KMS-11 (cell line): Measurements from ENCODE around the gene FAM83G.

Source experiments
- H2AFZ ChIP-seq: fragments of 200-600 bp; sonication (generic); 2 replicates; pipeline ENCODE4 v1.6.1; 2016; ENCODE audit warnings: antibody characterized with exemption, mixed run types, low read depth
- H3K27ac ChIP-seq: fragments of 200-600 bp; sonication (generic); 2 replicates; pipeline ENCODE4 v1.6.1; 2016; ENCODE audit warnings: mild to moderate bottlenecking, mixed run types
- H3K27me3 ChIP-seq: fragments of 200-600 bp; sonication (generic); 2 replicates; pipeline ENCODE4 v1.6.1; 2017; ENCODE audit warnings: mild to moderate bottlenecking, low read depth, mixed run types, moderate library complexity; ENCODE audit not compliant: insufficient read depth
- H3K36me3 ChIP-seq: fragments of 200-600 bp; sonication (generic); 2 replicates; pipeline ENCODE4 v1.6.1; 2017; ENCODE audit warnings: mild to moderate bottlenecking, mixed run types; ENCODE audit not compliant: insufficient read depth
- H3K4me1 ChIP-seq: fragments of 200-600 bp; sonication (generic); 2 replicates; pipeline ENCODE4 v1.6.1; 2016; ENCODE audit warnings: mild to moderate bottlenecking, low read depth, mixed run types; ENCODE audit not compliant: poor library complexity, severe bottlenecking
- H3K4me2 ChIP-seq: fragments of 200-600 bp; sonication (generic); 2 replicates; pipeline ENCODE4 v1.7.0; 2016; ENCODE audit warnings: mild to moderate bottlenecking, mixed run types
- H3K4me3 ChIP-seq: fragments of 200-600 bp; sonication (generic); IDR thresholded peaks from 2 replicates; pipeline ENCODE4 v1.6.1; 2017; ENCODE audit warnings: low read depth, low read length, mixed read lengths; ENCODE audit not compliant: insufficient read depth
- H3K79me2 ChIP-seq: fragments of 200-600 bp; sonication (generic); 2 replicates; pipeline ENCODE4 v1.6.1; 2016; ENCODE audit warnings: low read depth, mixed run types; ENCODE audit not compliant: insufficient read depth
- H3K9ac ChIP-seq: fragments of 200-600 bp; sonication (generic); 2 replicates; pipeline ENCODE4 v1.6.1; 2016; ENCODE audit warnings: mild to moderate bottlenecking, mixed run types
- H4K20me1 ChIP-seq: fragments of 200-600 bp; sonication (generic); 2 replicates; pipeline ENCODE4 v1.6.1; 2016; ENCODE audit warnings: mild to moderate bottlenecking, mixed run types; ENCODE audit not compliant: insufficient read depth
- TF ChIP-seq, protein P1 (sequence below): fragments of 200-600 bp; sonication (generic); conservative IDR thresholded peaks from 2 replicates; pipeline ENCODE4 v1.6.1; 2017; ENCODE audit warnings: low read depth, mild to moderate bottlenecking, antibody characterized with exemption, low read length, moderate library complexity, mixed read lengths

The FAM83G gene

DNA sequence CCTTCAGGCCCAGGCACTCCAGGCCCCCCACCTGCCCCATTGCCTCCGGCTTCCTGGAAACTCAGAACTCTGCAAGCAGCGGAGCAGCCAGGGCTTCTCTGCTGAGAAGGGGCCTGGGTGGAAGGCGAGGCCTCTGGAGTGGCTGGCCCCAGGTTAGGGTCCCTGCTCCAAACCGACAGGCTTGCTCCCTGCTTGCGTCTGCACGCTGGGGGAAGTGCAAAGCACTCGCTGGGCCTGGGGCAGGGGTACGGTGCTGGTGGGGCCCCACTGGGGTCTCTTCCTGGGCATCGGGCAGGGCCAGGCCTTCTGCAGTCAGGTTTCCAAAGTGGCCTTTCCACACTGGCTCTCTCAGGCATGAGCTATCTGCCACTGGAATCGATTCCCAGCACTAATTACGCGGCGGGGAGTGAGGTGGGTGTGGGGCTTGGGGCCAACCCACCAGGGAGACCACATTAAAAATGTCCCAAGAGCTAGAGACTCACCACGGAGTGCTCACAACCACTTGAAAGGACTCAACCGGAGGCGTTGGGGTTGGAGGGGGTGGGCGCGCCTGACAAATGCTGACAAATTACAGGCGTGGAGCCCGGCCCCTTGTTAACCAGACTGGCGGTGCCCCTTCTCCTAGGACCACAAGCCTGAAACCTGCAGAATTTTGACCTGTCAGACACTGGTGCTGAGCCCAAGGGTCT lies 17.9 kb downstream of the FAM83G start:
- H4K20me1 ChIP-seq = no peaks in the 10 kb centered on the region
- no peaks in the 10 kb centered on the region for H3K27me3 ChIP-seq
- TF ChIP-seq, protein P1, sequence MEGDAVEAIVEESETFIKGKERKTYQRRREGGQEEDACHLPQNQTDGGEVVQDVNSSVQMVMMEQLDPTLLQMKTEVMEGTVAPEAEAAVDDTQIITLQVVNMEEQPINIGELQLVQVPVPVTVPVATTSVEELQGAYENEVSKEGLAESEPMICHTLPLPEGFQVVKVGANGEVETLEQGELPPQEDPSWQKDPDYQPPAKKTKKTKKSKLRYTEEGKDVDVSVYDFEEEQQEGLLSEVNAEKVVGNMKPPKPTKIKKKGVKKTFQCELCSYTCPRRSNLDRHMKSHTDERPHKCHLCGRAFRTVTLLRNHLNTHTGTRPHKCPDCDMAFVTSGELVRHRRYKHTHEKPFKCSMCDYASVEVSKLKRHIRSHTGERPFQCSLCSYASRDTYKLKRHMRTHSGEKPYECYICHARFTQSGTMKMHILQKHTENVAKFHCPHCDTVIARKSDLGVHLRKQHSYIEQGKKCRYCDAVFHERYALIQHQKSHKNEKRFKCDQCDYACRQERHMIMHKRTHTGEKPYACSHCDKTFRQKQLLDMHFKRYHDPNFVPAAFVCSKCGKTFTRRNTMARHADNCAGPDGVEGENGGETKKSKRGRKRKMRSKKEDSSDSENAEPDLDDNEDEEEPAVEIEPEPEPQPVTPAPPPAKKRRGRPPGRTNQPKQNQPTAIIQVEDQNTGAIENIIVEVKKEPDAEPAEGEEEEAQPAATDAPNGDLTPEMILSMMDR = no peak
- H3K9ac ChIP-seq = no peak overlapping the region
- no peaks in the 10 kb centered on the region for H3K4me1 ChIP-seq
- H3K79me2 ChIP-seq = no peaks in the 10 kb centered on the region
- no peak overlapping the region for H3K4me2 ChIP-seq
- H3K27ac ChIP-seq = no peak overlapping the region
- no peaks in the 10 kb centered on the region for H3K36me3 ChIP-seq
- H2AFZ ChIP-seq = no peak overlapping the region
- no peak overlapping the region for H3K4me3 ChIP-seq

- Histone ChIP-seq H3K4me3 (no peak overlapping the region), H3K79me2 (no peaks in the 10 kb centered on the region), H3K4me1 (no peaks in the 10 kb centered on the region), H3K27me3 (no peaks in the 10 kb centered on the region), H3K9ac (no peak overlapping the region), H2AFZ (no peak overlapping the region), H3K27ac (no peak overlapping the region), H3K4me2 (no peak overlapping the region), H3K36me3 (no peaks in the 10 kb centered on the region), H4K20me1 (no peaks in the 10 kb centered on the region)
- TF ChIP-seq, protein P1 = no peak
Measured at GRCh38 chr17:18985475-18985874, 19.1 kb downstream of the FAM83G start.

DNA sequence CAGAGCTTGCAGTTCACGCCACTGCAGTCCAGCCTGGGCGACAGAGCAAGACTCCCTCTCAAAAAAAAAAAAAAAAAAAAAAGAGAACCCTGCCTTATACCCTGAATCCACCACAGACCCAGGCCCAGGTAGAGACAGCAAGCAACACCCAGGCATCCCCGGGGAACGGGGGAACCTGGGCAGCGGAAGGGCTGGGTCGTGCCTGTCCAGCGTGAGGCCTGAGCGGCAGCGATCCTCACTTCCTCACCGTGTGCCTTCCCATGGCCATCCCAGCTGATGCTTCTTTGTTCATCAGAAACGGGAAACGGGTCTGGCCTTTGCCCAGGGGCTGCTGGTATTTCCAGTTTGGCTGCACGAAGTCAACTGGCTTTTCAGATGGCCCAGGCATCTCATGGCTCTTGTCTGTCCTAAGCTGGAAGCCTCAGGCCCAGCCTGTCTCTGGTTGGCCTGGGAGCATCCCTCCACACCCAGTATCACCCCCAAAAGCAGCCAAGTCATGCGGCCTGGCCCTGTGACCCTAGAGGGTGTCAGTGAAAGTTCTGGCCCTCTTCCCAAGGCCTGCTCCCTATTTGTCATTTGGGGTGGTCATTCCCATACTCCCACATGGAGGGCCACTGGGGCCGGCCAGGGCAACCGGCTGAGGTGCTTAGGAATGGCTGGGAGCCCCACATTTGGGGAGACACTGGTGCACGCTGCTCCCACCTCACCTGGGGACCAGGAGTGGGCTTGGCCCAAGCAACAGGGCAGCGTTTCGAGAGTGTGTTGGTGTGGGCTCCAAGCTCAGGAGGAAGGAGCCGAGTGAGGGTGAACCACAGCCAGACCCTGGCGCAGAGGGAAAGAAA lies 20.1 kb downstream of the FAM83G start:
- TF ChIP-seq, protein P1 = no peak
- Histone ChIP-seq H3K27me3 (no peaks in the 10 kb centered on the region), H3K36me3 (no peaks in the 10 kb centered on the region), H3K4me3 (no peak overlapping the region), H3K27ac (no peak overlapping the region), H4K20me1 (no peaks in the 10 kb centered on the region), H2AFZ (no peak overlapping the region), H3K9ac (no peak overlapping the region), H3K4me1 (no peaks in the 10 kb centered on the region), H3K4me2 (no peak overlapping the region), H3K79me2 (no peaks in the 10 kb centered on the region)

DNA sequence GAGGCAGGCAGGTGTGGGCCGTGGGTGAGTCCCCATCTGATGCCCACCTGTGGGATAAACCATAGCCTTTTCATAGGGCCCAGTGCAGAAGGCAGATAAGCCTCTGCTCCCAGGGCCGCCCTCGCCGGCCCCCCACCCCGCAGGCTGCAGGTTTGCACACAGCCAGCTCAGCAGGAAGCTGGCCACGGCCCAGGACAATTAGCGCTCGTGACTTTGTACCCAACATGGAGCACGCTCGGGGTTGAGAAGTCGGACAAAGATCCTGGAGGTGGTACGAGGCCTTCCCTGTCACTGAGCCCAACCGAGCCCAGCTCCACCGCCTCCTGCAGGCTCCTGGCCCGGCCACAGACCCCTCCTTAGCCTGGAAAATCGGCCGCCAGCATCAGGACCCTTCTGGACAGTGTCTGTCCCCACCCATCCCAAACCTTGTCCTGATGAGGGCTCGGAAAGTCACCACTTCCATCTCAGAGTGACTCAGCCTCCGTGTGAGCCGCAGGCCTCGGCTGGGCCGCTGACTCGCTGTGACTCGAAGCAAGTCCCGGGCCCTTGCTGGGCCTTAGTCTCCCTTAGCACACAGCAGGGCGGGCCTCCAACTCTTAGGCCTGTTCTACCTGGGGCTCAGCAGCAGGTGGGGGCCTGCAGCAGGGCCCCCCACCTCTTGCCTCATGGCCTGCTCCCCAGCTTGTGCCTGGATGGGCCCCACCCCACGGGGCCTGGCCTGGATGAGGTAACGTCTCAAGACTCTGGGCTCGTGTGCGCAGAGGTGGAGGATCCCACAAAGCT lies 22.7 kb downstream of the FAM83G start:
- H3K4me3 ChIP-seq = no peak overlapping the region
- no peaks in the 10 kb centered on the region for H3K79me2 ChIP-seq
- H4K20me1 ChIP-seq = no peaks in the 10 kb centered on the region
- TF ChIP-seq, protein P1 = no peak
- no peaks in the 10 kb centered on the region for H3K27me3 ChIP-seq
- H3K4me1 ChIP-seq = no peaks in the 10 kb centered on the region
- no peaks in the 10 kb centered on the region for H3K36me3 ChIP-seq
- no peak overlapping the region for H3K4me2 ChIP-seq
- no peak overlapping the region for H2AFZ ChIP-seq
- no peak overlapping the region for H3K9ac ChIP-seq
- no peak overlapping the region for H3K27ac ChIP-seq
